SKM-1 (cell line): ENCODE measurements around the gene NELFCD.
"Not testable (repeated sequence)": the region's sequence is repeated elsewhere in the genome, so short reads cannot be mapped to it uniquely, and the experiment has no call there.

Experiments
- DNase-seq: peaks from one replicate; lab custom pipeline; 2025; ENCODE audit not compliant: unreplicated experiment; lab: John Stamatoyannopoulos, UW

Gene NELFCD, protein sequence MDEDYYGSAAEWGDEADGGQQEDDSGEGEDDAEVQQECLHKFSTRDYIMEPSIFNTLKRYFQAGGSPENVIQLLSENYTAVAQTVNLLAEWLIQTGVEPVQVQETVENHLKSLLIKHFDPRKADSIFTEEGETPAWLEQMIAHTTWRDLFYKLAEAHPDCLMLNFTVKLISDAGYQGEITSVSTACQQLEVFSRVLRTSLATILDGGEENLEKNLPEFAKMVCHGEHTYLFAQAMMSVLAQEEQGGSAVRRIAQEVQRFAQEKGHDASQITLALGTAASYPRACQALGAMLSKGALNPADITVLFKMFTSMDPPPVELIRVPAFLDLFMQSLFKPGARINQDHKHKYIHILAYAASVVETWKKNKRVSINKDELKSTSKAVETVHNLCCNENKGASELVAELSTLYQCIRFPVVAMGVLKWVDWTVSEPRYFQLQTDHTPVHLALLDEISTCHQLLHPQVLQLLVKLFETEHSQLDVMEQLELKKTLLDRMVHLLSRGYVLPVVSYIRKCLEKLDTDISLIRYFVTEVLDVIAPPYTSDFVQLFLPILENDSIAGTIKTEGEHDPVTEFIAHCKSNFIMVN

GRCh38 chr20:58980711-58981627 is at the start of gene NELFCD:
NELFCD (plus strand) TSS chr20:58981256; CDS start chr20:58981310, 54 bp downstream.
- peak; percentile 64 for DNase-seq

GRCh38 chr20:58932170-58932569 is 48.9 kb upstream of the NELFCD start:
- DNase-seq: no peak

GRCh38 chr20:58938078-58938477 is 43.0 kb upstream of the NELFCD start:
- no peak for DNase-seq

DNA sequence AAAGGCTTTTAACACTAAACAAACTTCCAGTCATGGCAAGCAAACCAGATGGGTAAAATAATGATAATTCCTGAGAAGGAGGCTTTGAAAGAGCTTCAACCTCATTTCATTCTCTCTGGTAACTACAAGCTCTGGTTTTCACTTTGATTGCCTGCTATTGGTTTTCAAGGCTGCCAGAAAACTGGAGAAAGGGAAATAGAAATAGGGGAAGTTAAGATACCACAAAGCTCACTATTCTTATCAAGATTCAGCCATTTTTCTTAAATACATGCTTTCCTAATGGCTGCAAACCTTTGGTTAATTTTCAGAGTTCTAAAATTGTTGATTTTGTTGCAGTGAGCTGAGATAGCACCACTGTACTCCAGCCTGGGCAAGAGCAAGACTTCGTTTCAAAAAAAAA is 42.5 kb upstream of the NELFCD start:
- peak; percentile 81 for DNase-seq

DNA sequence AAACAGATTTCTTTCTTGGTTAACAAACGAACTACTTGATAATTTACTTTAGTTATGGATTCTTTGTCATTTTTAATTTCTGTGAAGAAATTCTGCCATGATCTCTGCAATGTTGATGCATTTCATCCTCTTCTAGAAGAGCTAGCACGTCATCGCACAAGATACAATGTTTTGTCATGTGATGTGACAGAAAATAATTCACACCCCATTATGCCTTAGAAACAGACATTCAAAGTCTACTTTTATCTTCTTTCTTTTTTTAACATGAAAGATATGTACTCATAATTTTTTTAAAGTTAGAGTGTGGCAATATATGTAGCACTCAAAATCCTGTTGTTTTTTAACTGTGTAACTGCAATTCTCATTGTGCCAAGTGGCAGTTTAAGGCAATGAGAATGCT is 39.6 kb upstream of the NELFCD start:
- DNase-seq: no peak

DNA sequence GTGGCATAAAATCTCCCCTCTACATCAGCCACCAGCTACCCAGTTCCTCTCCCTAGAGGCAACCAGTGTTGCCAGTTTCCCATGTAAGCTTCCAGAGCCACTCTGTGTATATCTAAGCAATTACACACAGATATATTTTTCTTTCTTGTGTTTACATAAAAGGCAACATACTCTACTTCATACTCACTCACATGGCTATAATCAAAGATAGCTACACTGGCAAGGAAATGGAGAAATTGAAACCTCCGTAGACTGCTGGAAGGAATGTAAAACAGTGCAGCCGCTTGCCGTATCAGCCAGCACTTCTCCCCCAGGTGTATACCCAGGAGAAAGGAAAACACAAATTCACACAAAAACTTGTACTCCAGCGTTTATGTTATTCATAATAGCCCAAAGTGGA is 38.5 kb upstream of the NELFCD start:
- no peak for DNase-seq

DNA sequence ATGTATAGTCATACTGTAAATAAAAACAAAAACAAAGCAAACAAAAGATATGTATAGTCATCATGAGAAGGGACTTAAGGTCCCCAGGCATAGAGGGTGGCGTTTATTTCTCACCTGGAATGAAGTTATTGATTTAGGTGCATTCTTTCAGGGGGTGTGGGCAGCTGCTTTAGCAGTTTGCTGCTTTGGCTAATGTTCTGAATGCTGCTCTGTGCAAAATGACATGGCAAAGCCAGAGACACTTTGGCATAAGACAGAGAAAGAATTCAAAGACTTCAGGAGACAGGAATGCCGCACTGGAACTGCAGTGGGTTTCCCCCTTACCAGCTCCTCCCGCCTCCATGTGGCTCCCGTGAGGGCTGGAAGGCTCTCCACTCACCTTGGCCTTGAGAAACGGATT is 36.4 kb upstream of the NELFCD start:
- DNase-seq: no peak

GRCh38 chr20:58945965-58946631 is 35.0 kb upstream of the NELFCD start:
- peak; percentile 6 for DNase-seq

DNA sequence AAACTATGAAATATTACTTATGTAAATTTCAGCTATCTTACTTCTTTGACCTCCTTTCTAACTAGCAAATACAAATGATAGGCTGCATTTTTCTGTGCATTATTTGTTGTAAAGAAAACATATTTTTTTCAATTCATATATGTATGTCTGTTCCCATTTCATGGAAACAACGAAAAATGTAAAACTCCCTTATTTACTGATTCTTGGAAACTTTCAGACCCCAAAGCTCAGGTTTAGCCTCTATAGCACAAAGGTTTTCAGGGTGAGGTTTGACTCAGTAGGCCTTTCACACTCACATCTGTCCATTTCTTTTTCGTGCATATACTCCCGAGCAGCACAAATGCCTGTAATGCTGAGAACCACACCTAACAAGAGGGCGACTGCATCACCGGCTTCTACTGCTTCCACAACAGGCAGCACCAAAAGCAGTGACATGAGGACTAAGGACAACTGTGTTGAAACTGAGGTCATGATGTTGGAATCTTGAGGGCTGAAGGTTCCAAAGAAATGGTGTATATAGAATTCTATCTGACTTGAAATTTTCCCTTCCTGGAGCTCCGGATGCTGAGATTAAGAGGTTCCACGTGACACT is 33.2 kb upstream of the NELFCD start:
- DNase-seq: not testable (repeated sequence)

DNA sequence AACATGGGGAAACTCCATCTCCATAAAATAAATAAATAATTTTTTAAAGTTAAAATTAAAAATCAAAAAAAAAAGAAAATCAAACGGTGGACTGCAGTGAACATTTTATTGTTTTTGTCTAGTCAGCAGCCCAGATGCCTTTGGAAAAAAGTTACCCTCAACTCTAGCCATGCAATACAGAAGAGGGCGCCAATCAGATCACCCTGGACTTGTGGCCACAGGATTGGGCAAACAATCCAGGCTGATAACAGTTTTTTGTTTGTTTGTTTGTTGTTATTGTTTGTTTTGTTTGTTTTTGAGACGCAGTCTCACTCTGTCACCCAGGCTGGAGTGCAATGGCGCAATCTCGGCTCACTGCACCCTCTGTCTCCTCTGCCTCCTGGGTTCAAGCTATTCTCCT is 30.5 kb upstream of the NELFCD start:
- DNase-seq: no peak

DNA sequence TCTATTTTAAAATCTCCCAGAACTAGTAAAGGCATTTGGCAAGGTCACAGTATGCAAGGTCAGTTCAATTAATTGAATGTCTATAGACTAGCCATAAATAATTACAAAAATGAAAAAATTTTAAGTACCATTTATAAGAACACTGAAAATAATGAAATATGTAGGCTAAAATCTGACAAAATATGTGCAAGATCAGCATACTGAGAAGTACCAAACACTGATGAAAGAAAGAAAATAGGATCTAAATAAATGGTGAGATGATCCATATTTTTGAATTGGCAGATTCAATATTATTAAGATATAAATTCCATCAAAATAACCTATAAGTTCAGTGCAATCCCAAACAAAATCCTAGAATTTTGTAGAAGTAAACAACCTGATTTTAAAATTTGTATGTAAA is 28.0 kb upstream of the NELFCD start:
- no peak for DNase-seq

GRCh38 chr20:58956078-58956477 is 25.0 kb upstream of the NELFCD start:
- no peak for DNase-seq

DNA sequence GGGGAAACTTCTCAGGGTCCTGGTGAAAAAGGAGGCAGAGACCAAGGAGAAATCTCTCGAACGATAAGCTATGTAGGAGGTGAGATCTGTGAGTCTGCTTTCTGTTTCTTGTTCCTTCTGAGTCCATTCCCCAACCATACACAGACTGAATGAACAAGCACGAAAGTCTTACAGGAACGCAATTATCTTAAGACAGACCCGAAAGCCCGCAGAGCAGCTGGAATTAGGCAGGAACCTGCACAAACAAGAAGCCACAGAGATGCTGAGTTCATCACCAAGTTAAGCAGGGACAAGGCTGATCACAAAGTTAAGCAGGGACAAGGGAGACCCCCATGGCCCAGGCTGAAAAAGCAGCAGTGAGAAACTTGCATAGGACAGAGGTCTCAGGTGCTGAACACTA is 21.4 kb upstream of the NELFCD start:
- DNase-seq: no peak

DNA sequence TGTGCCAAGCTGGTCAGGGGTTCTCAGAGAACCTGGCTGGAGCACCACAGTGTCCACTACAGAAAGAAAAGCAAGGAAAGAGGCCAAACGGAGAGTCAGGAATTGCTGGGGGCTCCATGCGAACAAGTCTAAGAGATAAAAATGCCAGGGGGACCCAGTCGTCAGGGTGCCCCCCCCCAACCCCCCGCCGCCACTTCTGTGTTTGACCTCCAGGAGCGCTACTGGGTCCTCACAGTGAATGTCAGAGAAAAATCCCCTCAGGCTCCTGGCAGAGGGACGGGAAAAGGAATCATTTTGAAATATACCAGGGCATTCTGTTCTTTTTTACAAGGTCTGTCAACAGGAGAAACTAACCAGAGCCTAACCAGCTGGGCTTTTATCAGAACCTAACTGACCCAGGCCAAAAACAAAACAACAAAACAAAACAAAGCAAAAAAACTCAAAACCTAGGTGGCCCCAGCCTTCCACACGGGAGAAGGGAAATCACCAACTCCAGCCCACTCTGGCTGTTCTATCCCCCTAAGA is 17.9 kb upstream of the NELFCD start:
- no peak for DNase-seq

DNA sequence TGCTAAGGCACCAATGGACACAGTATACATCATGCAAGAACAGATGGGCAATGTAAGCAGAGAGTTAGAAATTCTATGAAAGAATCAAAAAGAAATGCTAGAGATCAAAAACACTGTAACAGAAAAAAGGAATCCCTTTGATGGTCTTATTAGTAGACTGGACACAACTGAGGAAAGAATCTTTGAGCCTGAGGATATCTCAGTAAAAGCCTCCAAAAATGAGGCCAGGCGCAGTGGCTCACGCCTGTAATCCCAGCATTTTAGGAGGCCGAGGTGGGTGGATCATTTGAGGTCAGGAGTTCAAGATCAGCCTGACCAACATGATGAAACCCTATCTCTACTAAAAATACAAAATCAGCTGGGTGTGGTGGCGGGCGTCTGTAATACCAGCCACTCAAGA is 17.1 kb upstream of the NELFCD start:
- not testable (repeated sequence) for DNase-seq

DNA sequence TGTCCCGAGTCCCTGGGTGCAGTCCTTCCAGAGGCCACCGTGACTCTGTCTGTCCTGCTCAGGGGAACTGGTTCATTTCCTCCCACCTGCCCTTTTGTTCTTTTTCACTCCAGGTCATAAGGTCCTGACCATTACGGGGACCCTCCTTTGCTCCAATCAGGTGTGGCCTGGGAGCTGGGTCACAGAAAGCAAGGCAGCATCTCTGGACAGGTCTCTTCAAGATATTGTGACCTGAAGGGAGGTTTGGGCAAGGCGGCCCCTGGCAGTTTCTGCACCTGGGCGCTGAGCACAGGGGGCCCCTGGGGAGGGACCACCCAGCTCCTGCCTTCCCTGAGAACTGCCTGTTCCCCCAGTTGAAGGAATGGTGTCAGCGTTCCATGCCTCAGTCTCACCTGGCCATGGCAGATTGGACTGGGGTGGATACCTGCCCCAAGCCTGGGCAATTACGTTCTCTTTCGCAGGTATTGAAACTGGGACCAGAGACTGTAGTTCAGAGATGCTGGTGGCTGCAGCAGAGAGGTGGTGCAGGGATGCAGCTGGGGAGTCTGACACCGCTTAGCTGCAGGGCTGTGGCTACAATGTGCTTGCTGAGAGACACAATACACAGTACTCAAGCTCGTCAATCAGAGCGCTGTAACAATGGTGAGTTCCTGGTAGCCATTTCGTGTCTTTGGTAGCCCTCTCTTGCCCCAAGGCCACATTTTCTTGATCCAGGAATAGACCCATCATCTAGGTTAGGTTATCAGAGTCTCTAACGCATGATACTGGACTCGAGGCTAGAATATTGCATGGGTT is 15.6 kb upstream of the NELFCD start:
- DNase-seq: no peak

GRCh38 chr20:58967652-58968429 is 13.2 kb upstream of the NELFCD start:
- DNase-seq: no peak

DNA sequence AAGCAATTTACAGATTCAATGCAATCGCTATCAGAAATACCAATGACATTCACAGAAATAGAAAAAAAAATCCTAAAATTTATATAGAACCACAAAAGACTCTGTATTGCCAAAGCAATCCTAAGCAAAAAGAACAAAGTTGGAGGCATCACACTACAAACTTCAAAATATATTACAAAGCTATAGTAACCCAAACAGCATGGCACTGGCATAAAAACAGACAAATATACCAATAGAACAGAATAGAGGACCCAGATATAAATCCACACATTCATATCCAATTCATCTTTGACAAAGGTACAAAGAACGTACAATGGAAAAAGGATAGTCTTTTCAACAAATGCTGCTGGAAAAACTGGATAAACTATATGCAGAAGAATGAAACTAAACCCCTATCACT is 11.6 kb upstream of the NELFCD start:
- no peak for DNase-seq

- no peak for DNase-seq
Observed at GRCh38 chr20:58970146-58970545, 10.9 kb upstream of the NELFCD start.
